AG04450 (cell line): ENCODE results near the gene PLSCR4. TPM values are rescaled to one million over a fixed set of nuclear protein-coding genes. Genes with fewer than 3 reads are reported as not detected.

Experiments used
- CTCF ChIA-PET: fragments of 300-600, 350-600 bp; formaldehyde crosslinking; extraction: SDS; loops from one replicate; lab custom pipeline; 2022; ENCODE audit warnings: antibody characterized with exemption, inconsistent platforms; lab: Charles Lee
- POLR2A ChIA-PET: fragments of 350-600 bp; formaldehyde crosslinking; extraction: SDS; loops from one replicate; lab custom pipeline; 2021; ENCODE audit warnings: antibody characterized with exemption, inconsistent platforms; lab: Yijun Ruan, JAX
- DNase-seq: peaks from one replicate; pipeline ENCODE4 v3.0.0-alpha.2; 2011; ENCODE audit warnings: low read depth, low spot score
- H3K27ac ChIP-seq: one replicate; pipeline ENCODE4 v1.5.1; 2012; ENCODE audit warnings: low read depth, low read length, control low read depth
- H3K27me3 ChIP-seq: one replicate; pipeline ENCODE4 v1.6.0; 2012; ENCODE audit warnings: low read length; ENCODE audit not compliant: control insufficient read depth, insufficient read depth
- H3K4me3 ChIP-seq: 2 replicates; pipeline ENCODE4 v1.5.1; 2011; ENCODE audit warnings: mild to moderate bottlenecking, low read depth, low read length, control low read depth
- H3K9me3 ChIP-seq: 2 replicates; pipeline ENCODE4 v1.5.1; 2012; ENCODE audit warnings: low read length; ENCODE audit not compliant: control insufficient read depth, insufficient read depth
- polyA plus RNA-seq: library from polyadenylated mRNA; depleted of rRNA; stranded (reverse); fragments of >200 nt; gene quantifications from 2 replicates; pipeline ENCODE4 v1.2.3, GENCODE V29; 2011
- TF ChIP-seq, protein P1 (sequence below): IDR thresholded peaks from 2 replicates; pipeline ENCODE4 v1.5.1; 2011; ENCODE audit warnings: low read depth, low read length, control low read depth, inconsistent platforms

Gene PLSCR4
- polyA plus RNA-seq, 1 experiment = 8.5 TPM

DNA sequence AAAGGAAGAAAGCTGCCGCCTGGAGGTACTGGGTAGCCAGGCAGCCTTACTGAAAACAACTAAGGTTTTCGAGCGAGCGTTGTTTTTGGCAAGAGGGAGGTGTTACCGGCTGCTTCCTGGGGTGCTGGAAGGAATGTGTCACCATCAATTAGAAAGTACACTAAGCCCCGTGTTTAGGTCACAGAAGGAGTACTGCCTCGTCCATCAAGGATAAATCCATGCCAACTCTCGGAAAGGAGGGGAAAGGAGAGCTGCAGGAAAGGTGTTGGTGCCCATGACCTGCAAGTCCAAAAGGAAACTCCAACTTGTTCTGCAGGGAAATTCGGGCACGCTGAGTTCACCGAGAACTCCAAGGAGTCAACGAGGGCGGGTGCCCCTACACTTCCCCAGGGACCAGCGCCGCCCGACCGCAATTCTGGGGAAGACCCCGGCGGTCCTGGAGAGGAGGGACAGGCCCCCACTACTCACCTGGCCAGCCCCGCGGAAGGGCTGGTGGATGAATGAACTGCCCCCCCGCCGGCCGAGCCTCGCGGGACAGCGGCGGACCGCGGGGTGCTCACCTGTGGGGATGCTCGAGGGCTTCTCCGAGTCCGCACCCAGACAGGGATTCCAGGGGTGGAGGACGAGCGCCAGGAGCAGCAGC, 90.5 kb downstream of the PLSCR4 start:
- Histone ChIP-seq H3K27me3 (no peaks in the 10 kb centered on the region), H3K27ac (peak overlapping the region; percentile 84), H3K9me3 (no peaks in the 10 kb centered on the region), H3K4me3 (peak overlapping the region; percentile 75)
- no peak for DNase-seq
- TF ChIP-seq, protein P1, sequence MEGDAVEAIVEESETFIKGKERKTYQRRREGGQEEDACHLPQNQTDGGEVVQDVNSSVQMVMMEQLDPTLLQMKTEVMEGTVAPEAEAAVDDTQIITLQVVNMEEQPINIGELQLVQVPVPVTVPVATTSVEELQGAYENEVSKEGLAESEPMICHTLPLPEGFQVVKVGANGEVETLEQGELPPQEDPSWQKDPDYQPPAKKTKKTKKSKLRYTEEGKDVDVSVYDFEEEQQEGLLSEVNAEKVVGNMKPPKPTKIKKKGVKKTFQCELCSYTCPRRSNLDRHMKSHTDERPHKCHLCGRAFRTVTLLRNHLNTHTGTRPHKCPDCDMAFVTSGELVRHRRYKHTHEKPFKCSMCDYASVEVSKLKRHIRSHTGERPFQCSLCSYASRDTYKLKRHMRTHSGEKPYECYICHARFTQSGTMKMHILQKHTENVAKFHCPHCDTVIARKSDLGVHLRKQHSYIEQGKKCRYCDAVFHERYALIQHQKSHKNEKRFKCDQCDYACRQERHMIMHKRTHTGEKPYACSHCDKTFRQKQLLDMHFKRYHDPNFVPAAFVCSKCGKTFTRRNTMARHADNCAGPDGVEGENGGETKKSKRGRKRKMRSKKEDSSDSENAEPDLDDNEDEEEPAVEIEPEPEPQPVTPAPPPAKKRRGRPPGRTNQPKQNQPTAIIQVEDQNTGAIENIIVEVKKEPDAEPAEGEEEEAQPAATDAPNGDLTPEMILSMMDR = peak; percentile 81
- POLR2A ChIA-PET = interaction anchor here (0.7 to 1.4 kb wide), 10 partner anchors 12 to 384 kb away, joined by 3 to 13 read pairs (median 5); partner anchors contain the start of gene PLSCR1
- CTCF ChIA-PET = interaction anchor here (0.6 to 7.1 kb wide), 13 partner anchors 10 to 154 kb away, joined by 3 to 62 read pairs (median 4); no protein-coding TSS in a partner anchor

DNA sequence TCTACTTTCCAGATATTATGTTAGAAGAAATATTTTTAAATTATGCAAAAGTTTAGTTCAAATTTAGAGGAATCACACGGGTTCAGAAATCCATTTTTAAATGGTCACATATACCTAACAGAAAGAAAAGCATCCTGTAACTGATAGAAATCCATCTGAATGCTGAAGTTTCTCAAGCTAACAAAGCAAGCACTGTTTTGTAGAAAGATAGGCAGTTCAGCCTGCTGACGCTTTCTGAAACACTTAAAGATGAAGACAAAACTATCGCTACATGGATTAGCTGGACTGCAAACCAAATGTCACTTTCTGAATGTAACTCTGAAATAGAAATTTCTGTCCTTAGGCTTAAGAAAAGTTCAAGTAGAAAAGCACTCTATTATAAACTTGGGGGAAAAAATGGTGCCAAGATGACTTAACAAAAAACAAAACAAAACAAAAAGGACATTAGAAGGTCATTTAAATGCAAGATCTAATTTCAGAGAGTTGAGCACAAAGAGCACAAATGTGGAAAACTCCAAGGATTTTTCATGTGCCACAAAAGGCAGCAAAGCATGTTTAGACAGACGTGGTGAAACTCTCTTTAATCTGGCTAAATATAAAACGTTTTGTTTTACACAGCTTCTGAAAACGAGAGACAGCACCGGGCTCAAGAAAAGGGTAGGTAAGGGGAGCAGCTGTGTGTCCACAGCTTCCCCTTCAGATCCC, 91.1 kb downstream of the PLSCR4 start:
- TF ChIP-seq, protein P1 = no peak
- POLR2A ChIA-PET = interaction anchor here (0.7 to 1.2 kb wide), 2 partner anchors 42 to 167 kb away, joined by 3 read pairs; no protein-coding TSS in a partner anchor
- DNase-seq = no peak
- H3K27me3 ChIP-seq = no peaks in the 10 kb centered on the region
- H3K9me3 ChIP-seq = no peaks in the 10 kb centered on the region
- CTCF ChIA-PET = interaction anchor here (0.6 to 7.1 kb wide), 12 partner anchors 9 to 154 kb away, joined by 3 to 62 read pairs (median 4); no protein-coding TSS in a partner anchor
- peak overlapping the region; percentile 75 for H3K4me3 ChIP-seq
- peak overlapping the region; percentile 40 for H3K27ac ChIP-seq

DNA sequence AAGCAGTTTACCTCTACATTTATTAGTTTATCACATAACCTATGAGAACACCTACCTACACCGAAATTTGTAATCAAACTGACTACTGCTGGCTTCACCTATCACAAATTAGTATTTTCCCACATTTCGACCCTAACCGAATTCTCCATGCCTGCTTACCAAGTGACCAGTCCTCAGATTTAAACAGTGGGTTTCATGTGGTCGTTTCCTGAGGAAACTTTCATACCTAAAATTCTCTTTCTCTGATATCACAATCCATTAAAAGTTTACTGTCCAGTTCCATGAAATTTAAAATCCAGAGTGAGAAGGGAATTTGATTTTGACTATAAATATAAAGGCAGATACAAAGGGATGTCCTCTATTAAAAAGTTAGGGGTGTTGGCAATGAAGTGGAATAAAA, 91.9 kb downstream of the PLSCR4 start:
- Histone ChIP-seq H3K4me3 (peak overlapping the region; percentile 75), H3K27me3 (no peaks in the 10 kb centered on the region), H3K9me3 (no peaks in the 10 kb centered on the region), H3K27ac (no peak overlapping the region)
- ChIA-PET CTCF (interaction anchor here (1.1 to 7.1 kb wide), 4 partner anchors 20 to 98 kb away, joined by 3 to 62 read pairs (median 19); no protein-coding TSS in a partner anchor), POLR2A (no interaction called here)
- TF ChIP-seq, protein P1 = no peak
- no peak for DNase-seq

DNA sequence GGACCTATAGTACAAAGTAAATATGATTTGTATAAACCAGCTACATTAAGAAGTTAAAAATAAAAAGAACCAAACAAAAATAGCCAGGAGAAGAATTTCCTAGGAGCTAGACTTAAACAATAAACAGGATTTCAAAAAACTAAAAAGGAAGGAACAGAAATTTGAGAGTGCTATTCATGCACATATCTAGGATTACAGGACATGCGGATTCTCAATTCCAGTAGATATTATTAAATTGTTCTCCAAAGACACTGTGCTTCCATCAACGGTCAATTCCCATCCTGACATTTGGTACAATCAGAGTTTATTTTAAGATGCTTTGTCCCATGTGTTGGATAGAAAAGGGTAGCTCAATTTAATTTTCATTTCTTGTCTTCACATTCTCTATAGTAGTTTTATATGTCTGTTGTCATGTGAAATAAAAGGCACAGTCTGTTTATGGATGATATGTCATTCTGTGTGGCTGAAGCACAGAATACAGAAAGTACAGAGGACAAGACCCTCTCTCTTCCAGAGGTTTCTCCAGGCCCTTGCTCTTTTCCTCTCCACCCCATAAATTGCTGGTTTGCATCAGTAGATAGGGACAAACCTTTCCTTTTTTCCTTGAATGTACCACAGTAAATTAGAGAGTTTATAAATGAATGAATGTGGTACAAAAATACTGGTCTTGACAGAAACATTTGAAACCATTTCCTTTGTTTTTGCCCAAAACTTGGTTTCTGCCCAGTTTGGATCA, 93.4 kb downstream of the PLSCR4 start:
- DNase-seq = no peak
- no peaks in the 10 kb centered on the region for H3K27me3 ChIP-seq
- TF ChIP-seq, protein P1 = no peak
- ChIA-PET CTCF (interaction anchor here (0.5 to 7.1 kb wide), 7 partner anchors 17 to 170 kb away, joined by 3 to 62 read pairs (median 4); no protein-coding TSS in a partner anchor), POLR2A (interaction anchor here (0.5 kb wide), 1 partner anchor 39 kb away, joined by 5 read pairs; no protein-coding TSS in a partner anchor)
- H3K27ac ChIP-seq = no peak overlapping the region
- H3K4me3 ChIP-seq = peak overlapping the region; percentile 8; the same call in 1 of the 2 replicates
- no peaks in the 10 kb centered on the region for H3K9me3 ChIP-seq
